Endothelial cell of umbilical vein (primary cell): ENCODE data around the gene PNLIPRP2. TPM values are rescaled to one million over a fixed set of nuclear protein-coding genes. Genes with fewer than 3 reads are reported as not detected.

ENCODE experiments used
- BruUV-seq: library from RNA; stranded (reverse); fragments of 400-500 nt; replicated peaks from 2 replicates; lab custom pipeline; 2021; lab: Mats Ljungman, UMichigan
- CTCF ChIA-PET: fragments of 300-600, 350-600 bp; sonication (Branson Sonifier 250); formaldehyde crosslinking; loops from one replicate; lab custom pipeline; 2021; ENCODE audit warnings: antibody characterized with exemption, inconsistent platforms; lab: Charles Lee
- POLR2A ChIA-PET: fragments of 300-600, 350-600 bp; sonication (Branson Sonifier 250); formaldehyde crosslinking; loops from one replicate; lab custom pipeline; 2021; ENCODE audit warnings: antibody characterized with exemption, inconsistent platforms; lab: Charles Lee
- DNase-seq: peaks from one replicate; pipeline ENCODE4 v3.0.0-alpha.2; 2011; ENCODE audit warnings: low read depth, low spot score
- FAIRE-seq: peaks from 2 replicates; lab custom pipeline; 2011; peaks lifted over from hg19 to GRCh38; lab: Jason Lieb, UNC
- H2AFZ ChIP-seq: 2 replicates; pipeline ENCODE4 v1.6.0; 2012; ENCODE audit warnings: low read depth, low read length, control low read depth, inconsistent platforms
- H3K27ac ChIP-seq: 2 replicates; pipeline ENCODE4 v1.5.1; 2011; ENCODE audit warnings: low read depth, mild to moderate bottlenecking, control low read depth, low read length, moderate library complexity; ENCODE audit not compliant: insufficient read depth
- H3K27me3 ChIP-seq, 2 experiments: 2 replicates each; pipeline versions ENCODE4 v1.6.0 to v1.6.1; 2011; ENCODE audit warnings: low read length in 2 of 2, mixed read lengths in 1 of 2; ENCODE audit not compliant: control insufficient read depth in 2 of 2, insufficient read depth in 2 of 2
- H3K36me3 ChIP-seq, 2 experiments: 2 replicates in 1 of 2; 3 replicates in 1 of 2; pipeline ENCODE4 v1.5.1; 2011; ENCODE audit warnings: low read length in 2 of 2, mild to moderate bottlenecking in 1 of 2, moderate library complexity in 1 of 2; ENCODE audit not compliant: control insufficient read depth in 2 of 2, insufficient read depth in 2 of 2; ENCODE audit errors: extremely low read depth in 1 of 2
- H3K4me1 ChIP-seq: 3 replicates; pipeline ENCODE4 v1.5.1; 2011; ENCODE audit warnings: mild to moderate bottlenecking, low read length; ENCODE audit not compliant: control insufficient read depth, insufficient read depth; ENCODE audit errors: extremely low read depth
- H3K4me2 ChIP-seq: 2 replicates; pipeline ENCODE4 v1.6.1; 2011; ENCODE audit warnings: low read length, control low read depth, mixed read lengths; ENCODE audit not compliant: insufficient read depth
- H3K4me3 ChIP-seq, 3 experiments: fragments of 200-600 bp in 1 of 3; sonication (generic), shearing (Covaris generic) in 1 of 3; replicated peaks in 1 of 3; 2 replicates each; pipeline ENCODE4 v1.5.1; 2011 to 2016; ENCODE audit warnings: control low read depth in 3 of 3, low read length in 3 of 3, mild to moderate bottlenecking in 2 of 3, inconsistent platforms in 1 of 3, low read depth in 1 of 3, moderate library complexity in 1 of 3; ENCODE audit not compliant: insufficient read depth in 1 of 3
- H3K79me2 ChIP-seq: 2 replicates; pipeline ENCODE4 v1.6.0; 2012; ENCODE audit warnings: low read length, inconsistent platforms; ENCODE audit not compliant: control insufficient read depth, insufficient read depth
- H3K9ac ChIP-seq: replicated peaks from 2 replicates; pipeline ENCODE3; 2011; ENCODE audit warnings: low read length, control low read depth; ENCODE audit not compliant: insufficient read depth; ENCODE audit errors: extremely low read depth
- H3K9me1 ChIP-seq: replicated peaks from 3 replicates; pipeline ENCODE4 v1.6.0; 2011; ENCODE audit warnings: mild to moderate bottlenecking, low read length; ENCODE audit not compliant: control insufficient read depth, insufficient read depth; ENCODE audit errors: extremely low read depth
- H3K9me3 ChIP-seq: replicated peaks from 2 replicates; pipeline ENCODE4 v1.5.1; 2012; ENCODE audit warnings: low read length, inconsistent platforms; ENCODE audit not compliant: control insufficient read depth, insufficient read depth
- H4K20me1 ChIP-seq: replicated peaks from 2 replicates; pipeline ENCODE3; 2011; ENCODE audit warnings: mild to moderate bottlenecking, low read length; ENCODE audit not compliant: control insufficient read depth, insufficient read depth; ENCODE audit errors: extremely low read depth
- EZH2 ChIP-seq: IDR thresholded peaks from 2 replicates; pipeline ENCODE4 v1.6.1; 2012; ENCODE audit warnings: borderline replicate concordance, low read depth, mild to moderate bottlenecking, moderate library complexity, low read length, inconsistent platforms; ENCODE audit not compliant: severe bottlenecking
- FOS ChIP-seq: IDR thresholded peaks from 2 replicates; pipeline ENCODE4 v1.6.1; 2011; ENCODE audit warnings: mild to moderate bottlenecking, low read length, moderate library complexity, borderline replicate concordance; ENCODE audit not compliant: insufficient read depth
- GATA2 ChIP-seq: IDR thresholded peaks from 2 replicates; pipeline ENCODE4 v1.7.0; 2011; ENCODE audit warnings: low read depth, mild to moderate bottlenecking, moderate library complexity, mixed read lengths, low read length; ENCODE audit not compliant: insufficient read length, insufficient read depth
- JUN ChIP-seq: IDR thresholded peaks from 2 replicates; pipeline ENCODE4 v1.6.1; 2011; ENCODE audit warnings: borderline replicate concordance, low read depth; ENCODE audit not compliant: insufficient read length, insufficient read depth
- MYC ChIP-seq: IDR thresholded peaks from one replicate; pipeline ENCODE4 v1.6.1; 2011; ENCODE audit warnings: mild to moderate bottlenecking, low read depth, low read length
- POLR2A ChIP-seq: IDR thresholded peaks from 2 replicates; pipeline ENCODE4 v1.6.1; 2012; ENCODE audit warnings: low read depth, mild to moderate bottlenecking, control low read depth, low read length
- POLR2AphosphoS5 ChIP-seq: IDR thresholded peaks from 2 replicates; pipeline ENCODE4 v1.6.1; 2012; ENCODE audit warnings: low read depth, mild to moderate bottlenecking, control low read depth, low read length, moderate library complexity; ENCODE audit not compliant: insufficient read depth
- dilution Hi-C: fragments of 300-500 bp; cut with MboI; formaldehyde crosslinking; loops from one replicate; pipeline ENCODE4 v1.15.0; 2019; ENCODE audit warnings: low sequenced_read_pairs; ENCODE audit not compliant: extremely low pct_ligation_motif_present
- intact Hi-C: fragments of 100-400 bp; cut with micrococcal nuclease; formaldehyde crosslinking; loops from one replicate; pipeline ENCODE4 v1.10.0; 2022
- polyA plus RNA-seq, 4 experiments: library from polyadenylated mRNA; depleted of rRNA in 3 of 4; stranded (reverse) in 3 of 4; unstranded in 1 of 4; fragments of >200 nt; gene quantifications; 2 replicates each; pipeline versions ENCODE4 v1.2.1 to v1.2.3, GENCODE V29; 2011 to 2012; ENCODE audit warnings: missing spikeins in 1 of 4
- total RNA-seq: library from RNA; stranded (reverse); gene quantifications from 2 replicates; pipeline ENCODE4 v1.2.3, GENCODE V29; 2021
- TF ChIP-seq, protein P1 (sequence below), 2 donors: IDR thresholded peaks; 1 replicate in 1 of 2; 2 replicates in 1 of 2; pipeline ENCODE4 v1.5.1; 2011; ENCODE audit warnings: low read length in 2 of 2, mild to moderate bottlenecking in 2 of 2, moderate library complexity in 2 of 2, control low read depth in 1 of 2, inconsistent platforms in 1 of 2, low read depth in 1 of 2; ENCODE audit not compliant: insufficient read depth in 1 of 2; ENCODE audit errors: extremely low read depth in 1 of 2
- TF ChIP-seq, protein P2 (sequence below): IDR thresholded peaks from 2 replicates; pipeline ENCODE4 v1.6.1; 2011; ENCODE audit not compliant: insufficient read depth, insufficient read length

Gene PNLIPRP2
- total and polyA plus RNA-seq, 2 donors (not counting 3 experiments of a cell fraction or from before 2014, with no cell fraction given), result not detected

DNA sequence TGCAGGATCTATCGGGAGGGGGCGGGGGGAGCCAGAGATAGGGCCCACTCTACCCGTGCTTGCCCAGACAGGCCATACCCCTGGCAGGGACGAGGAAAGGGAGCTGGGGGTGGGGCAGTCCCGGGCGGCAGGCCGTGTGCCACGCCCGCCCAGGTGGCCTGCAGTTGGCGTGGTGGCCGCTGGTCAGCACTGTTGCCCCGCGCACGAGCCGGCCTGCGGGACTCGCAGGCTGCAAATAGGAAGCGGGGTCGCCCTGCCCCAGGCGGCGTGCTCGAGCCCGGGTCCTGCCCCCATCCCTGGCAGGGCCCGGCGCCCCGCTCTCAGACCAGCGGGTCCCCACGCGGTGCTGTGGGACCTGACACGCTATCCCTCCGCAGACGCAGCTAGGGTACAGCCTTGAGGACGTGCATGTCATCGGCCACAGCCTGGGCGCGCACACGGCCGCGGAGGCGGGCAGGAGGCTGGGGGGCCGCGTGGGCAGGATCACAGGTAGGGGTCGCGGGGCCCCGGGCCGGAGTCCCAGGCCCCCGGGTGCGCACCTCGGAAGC is 6.7 kb downstream of the PNLIPRP2 start:
- no peaks in the 10 kb centered on the region for H3K9me3 ChIP-seq
- DNase-seq, result no peak
- TF ChIP-seq JUN (no peak), FOS (no peak), GATA2 (no peak), MYC (no peak)
- TF ChIP-seq, protein P1, sequence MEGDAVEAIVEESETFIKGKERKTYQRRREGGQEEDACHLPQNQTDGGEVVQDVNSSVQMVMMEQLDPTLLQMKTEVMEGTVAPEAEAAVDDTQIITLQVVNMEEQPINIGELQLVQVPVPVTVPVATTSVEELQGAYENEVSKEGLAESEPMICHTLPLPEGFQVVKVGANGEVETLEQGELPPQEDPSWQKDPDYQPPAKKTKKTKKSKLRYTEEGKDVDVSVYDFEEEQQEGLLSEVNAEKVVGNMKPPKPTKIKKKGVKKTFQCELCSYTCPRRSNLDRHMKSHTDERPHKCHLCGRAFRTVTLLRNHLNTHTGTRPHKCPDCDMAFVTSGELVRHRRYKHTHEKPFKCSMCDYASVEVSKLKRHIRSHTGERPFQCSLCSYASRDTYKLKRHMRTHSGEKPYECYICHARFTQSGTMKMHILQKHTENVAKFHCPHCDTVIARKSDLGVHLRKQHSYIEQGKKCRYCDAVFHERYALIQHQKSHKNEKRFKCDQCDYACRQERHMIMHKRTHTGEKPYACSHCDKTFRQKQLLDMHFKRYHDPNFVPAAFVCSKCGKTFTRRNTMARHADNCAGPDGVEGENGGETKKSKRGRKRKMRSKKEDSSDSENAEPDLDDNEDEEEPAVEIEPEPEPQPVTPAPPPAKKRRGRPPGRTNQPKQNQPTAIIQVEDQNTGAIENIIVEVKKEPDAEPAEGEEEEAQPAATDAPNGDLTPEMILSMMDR (IDR thresholded peaks at IDR 0.05; ENCODE audit: extremely low read depth in 1 of 2, insufficient read depth in 1 of 2, low read depth in 1 of 2, low read length in 2 of 2), result no peak
- H3K36me3 ChIP-seq, result no peaks in the 10 kb centered on the region
- no peaks in the 10 kb centered on the region for H4K20me1 ChIP-seq
- POLR2A ChIA-PET, result no interaction called here
- dilution Hi-C loops, result no loop called here
- intact Hi-C loops, result no loop called here
- FAIRE-seq, result no peak
- H3K79me2 ChIP-seq, result no peaks in the 10 kb centered on the region
- no peaks in the 10 kb centered on the region for H3K27me3 ChIP-seq
- CTCF ChIA-PET, result no interaction called here
- no peak overlapping the region for H3K4me2 ChIP-seq
- no peak overlapping the region for H3K9ac ChIP-seq
- H2AFZ ChIP-seq, result no peak overlapping the region
- no peak overlapping the region for H3K27ac ChIP-seq
- no peaks in the 10 kb centered on the region for H3K9me1 ChIP-seq
- H3K4me1 ChIP-seq, result no peaks in the 10 kb centered on the region
- no TSS peak for BruUV-seq
- no peak overlapping the region for H3K4me3 ChIP-seq

DNA sequence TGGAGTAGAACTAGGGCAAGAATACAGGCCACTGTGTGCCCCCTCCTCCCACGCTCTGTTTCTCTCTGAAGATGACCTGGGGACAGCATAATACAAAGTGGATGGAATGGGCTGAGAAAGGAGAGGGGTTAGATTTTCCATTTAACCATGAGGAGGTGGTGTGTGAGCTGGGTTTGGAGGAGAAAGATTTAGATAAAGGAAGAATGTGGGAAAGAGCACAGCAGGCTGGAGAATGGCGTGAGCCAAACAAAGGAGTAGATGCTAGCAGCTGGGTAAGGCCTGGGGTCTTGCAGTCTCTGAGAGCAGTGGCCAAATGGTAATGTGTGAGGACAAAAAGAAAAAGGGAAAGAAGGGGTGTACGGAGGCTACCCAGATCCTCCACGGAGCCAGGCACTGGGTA is 8.6 kb downstream of the PNLIPRP2 start:
- intact Hi-C loops, result no loop called here
- Histone ChIP-seq H3K4me3 (no peak overlapping the region), H3K27me3 (no peaks in the 10 kb centered on the region), H3K27ac (no peak overlapping the region), H3K9me1 (no peaks in the 10 kb centered on the region), H2AFZ (no peak overlapping the region), H4K20me1 (no peaks in the 10 kb centered on the region), H3K79me2 (no peaks in the 10 kb centered on the region), H3K4me2 (no peak overlapping the region), H3K4me1 (no peaks in the 10 kb centered on the region), H3K9ac (no peak overlapping the region), H3K9me3 (no peaks in the 10 kb centered on the region), H3K36me3 (no peaks in the 10 kb centered on the region)
- ChIA-PET POLR2A (no interaction called here), CTCF (no interaction called here)
- no TSS peak for BruUV-seq
- FAIRE-seq (no peak), DNase-seq (no peak)
- dilution Hi-C loops, result no loop called here
- TF ChIP-seq POLR2A, result no peak
- no peak for TF ChIP-seq MYC
- no peak for TF ChIP-seq POLR2AphosphoS5
- TF ChIP-seq, protein P1 (IDR thresholded peaks at IDR 0.05; ENCODE audit: extremely low read depth in 1 of 2, insufficient read depth in 1 of 2, low read depth in 1 of 2, low read length in 2 of 2), result no peak
- no peak for TF ChIP-seq JUN
- no peak for TF ChIP-seq FOS
- TF ChIP-seq GATA2, result no peak
- no peak for TF ChIP-seq EZH2
- TF ChIP-seq, protein P2, sequence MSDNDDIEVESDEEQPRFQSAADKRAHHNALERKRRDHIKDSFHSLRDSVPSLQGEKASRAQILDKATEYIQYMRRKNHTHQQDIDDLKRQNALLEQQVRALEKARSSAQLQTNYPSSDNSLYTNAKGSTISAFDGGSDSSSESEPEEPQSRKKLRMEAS, result no peak
